A549 (cell line): ENCODE data around the gene C1QTNF7. TPM values are rescaled to one million over a fixed set of nuclear protein-coding genes. Genes with fewer than 3 reads are reported as not detected.

Source experiments
- ATAC-seq, 2 experiments: fragments of 200-7000 bp in 1 of 2; fragments of >200 bp in 1 of 2; cut with Nextera tagmentation in 1 of 2; cut with Tn5 transposase in 1 of 2; 3 replicates each; pipeline versions ENCODE4 v1.8.0 to v1.9.1; 2018 to 2020; ENCODE audit warnings: mild to moderate bottlenecking in 1 of 2, moderate library complexity in 1 of 2
- CTCF ChIA-PET: fragments of 300-600 bp; sonication (Branson Sonifier 250); formaldehyde crosslinking; extraction: SDS; loops from one replicate; lab custom pipeline; 2021; ENCODE audit warnings: antibody characterized with exemption, inconsistent platforms; lab: Yijun Ruan, JAX
- POLR2A ChIA-PET: fragments of 350-600 bp; formaldehyde crosslinking; extraction: SDS; loops from one replicate; lab custom pipeline; 2021; ENCODE audit warnings: antibody characterized with exemption, inconsistent platforms; lab: Yijun Ruan, JAX
- DNase-seq, 2 experiments: peaks; one replicate each; pipeline versions ENCODE4 v3.0.0 to v3.0.0-alpha.2; 2011 to 2016; ENCODE audit warnings: low read depth in 1 of 2, low spot score in 1 of 2
- FAIRE-seq: peaks from 2 replicates; lab custom pipeline; 2011; peaks lifted over from hg19 to GRCh38; lab: Jason Lieb, UNC
- H3K27ac ChIP-seq, 2 experiments: fragments of >200 bp; sonication (Bioruptor Twin); formaldehyde crosslinking; 3 replicates each; pipeline ENCODE4 v1.5.1; 2016 to 2017
- H3K4me1 ChIP-seq: fragments of >200 bp; sonication (Bioruptor Twin); formaldehyde crosslinking; 3 replicates; pipeline ENCODE4 v1.6.1; 2016
- H3K4me2 ChIP-seq: fragments of >200 bp; sonication (Bioruptor Twin); formaldehyde crosslinking; 3 replicates; pipeline ENCODE4 v1.6.1; 2016
- H3K4me3 ChIP-seq: fragments of >200 bp; sonication (Bioruptor Twin); formaldehyde crosslinking; 3 replicates; pipeline ENCODE4 v1.5.1; 2016
- H3K9me3 ChIP-seq: fragments of >200 bp; sonication (Bioruptor Twin); formaldehyde crosslinking; 3 replicates; pipeline ENCODE4 v1.6.1; 2016
- ATOH8 ChIP-seq: fragments of 250-450 bp; sonication (Bioruptor Pico); IDR thresholded peaks from 2 replicates; pipeline ENCODE4 v1.5.0; 2020; ENCODE audit warnings: low read depth, mild to moderate bottlenecking, moderate library complexity
- BCL3 ChIP-seq: fragments of >200 bp; sonication (Bioruptor Twin); formaldehyde crosslinking; IDR thresholded peaks from 3 replicates; pipeline ENCODE4 v1.6.1; 2016
- BHLHE40 ChIP-seq: IDR thresholded peaks from 2 replicates; pipeline ENCODE4 v1.6.1; 2012; ENCODE audit warnings: low read depth, low read length, inconsistent platforms
- CBX2 ChIP-seq: fragments of 200-600 bp; sonication (generic); IDR thresholded peaks from 2 replicates; pipeline ENCODE4 v1.6.1; 2016; ENCODE audit warnings: low read depth, mild to moderate bottlenecking, borderline replicate concordance
- CBX8 ChIP-seq: fragments of 200-600 bp; sonication (generic); IDR thresholded peaks from 2 replicates; pipeline ENCODE4 v1.6.1; 2016
- CEBPB ChIP-seq, 2 experiments: fragments of >200 bp in 1 of 2; sonication (Bioruptor Twin) in 1 of 2; formaldehyde crosslinking in 1 of 2; IDR thresholded peaks; 2 replicates each; pipeline ENCODE4 v1.6.1; 2012 to 2016
- E2F6 ChIP-seq: IDR thresholded peaks from 2 replicates; pipeline ENCODE4 v1.6.1; 2012; ENCODE audit warnings: low read depth, borderline replicate concordance
- FOSL2 ChIP-seq, 2 experiments: fragments of 450-650 bp in 1 of 2; fragments of >200 bp in 1 of 2; sonication (Bioruptor Twin) in 1 of 2; formaldehyde crosslinking; IDR thresholded peaks; 2 replicates each; pipeline versions ENCODE4 v1.5.0 to v1.6.1; 2016 to 2020; ENCODE audit warnings: mild to moderate bottlenecking in 1 of 2, moderate library complexity in 1 of 2
- FOXS1 ChIP-seq: fragments of 250-450 bp; sonication (Bioruptor Pico); IDR thresholded peaks from 2 replicates; pipeline ENCODE4 v1.5.0; 2020; ENCODE audit warnings: mild to moderate bottlenecking, moderate library complexity
- HEYL ChIP-seq: fragments of 250-450 bp; sonication (Bioruptor Pico); IDR thresholded peaks from 2 replicates; pipeline ENCODE4 v1.8.0; 2021; ENCODE audit warnings: mild to moderate bottlenecking, moderate library complexity
- HOXA7 ChIP-seq: fragments of 250-450 bp; sonication (Bioruptor Pico); IDR thresholded peaks from 2 replicates; pipeline ENCODE4 v1.5.0; 2020; ENCODE audit warnings: mild to moderate bottlenecking, moderate library complexity
- MAFK ChIP-seq: fragments of 450-650 bp; IDR thresholded peaks from 2 replicates; pipeline ENCODE4 v1.6.1; 2014; ENCODE audit not compliant: partially characterized antibody
- NFE2L2 ChIP-seq: fragments of 150-350 bp; conservative IDR thresholded peaks from 2 replicates; pipeline ENCODE4 v1.6.1; 2014; ENCODE audit warnings: low read length
- NPAS2 ChIP-seq: fragments of 250-450 bp; sonication (Bioruptor Pico); IDR thresholded peaks from 2 replicates; pipeline ENCODE4 v1.8.0; 2022; ENCODE audit warnings: mild to moderate bottlenecking, moderate library complexity, borderline replicate concordance
- NR3C1 ChIP-seq: fragments of >200 bp; sonication (Bioruptor Twin); formaldehyde crosslinking; IDR thresholded peaks from 3 replicates; pipeline ENCODE4 v1.6.1; 2017
- PHF8 ChIP-seq: fragments of 200-600 bp; sonication (generic); IDR thresholded peaks from 2 replicates; pipeline ENCODE4 v1.6.1; 2016; ENCODE audit warnings: low read depth, mild to moderate bottlenecking, antibody characterized with exemption, moderate library complexity, borderline replicate concordance
- SMC3 ChIP-seq: fragments of >200 bp; sonication (Bioruptor Twin); formaldehyde crosslinking; IDR thresholded peaks from 3 replicates; pipeline ENCODE4 v1.6.1; 2018; ENCODE audit warnings: inconsistent platforms
- SREBF2 ChIP-seq: fragments of 450-650 bp; IDR thresholded peaks from 2 replicates; pipeline ENCODE4 v1.6.1; 2014; ENCODE audit warnings: mild to moderate bottlenecking, moderate library complexity
- USF2 ChIP-seq: fragments of 450-650 bp; IDR thresholded peaks from 2 replicates; pipeline ENCODE4 v1.6.1; 2014; ENCODE audit warnings: antibody characterized with exemption
- ZFP36 ChIP-seq: fragments of 450-650 bp; IDR thresholded peaks from 2 replicates; pipeline ENCODE4 v1.6.1; 2014; ENCODE audit warnings: borderline replicate concordance; ENCODE audit not compliant: partially characterized antibody
- WGBS: methylation state at CpG from one replicate; pipeline ENCODE4 v1.1.6; 2017; ENCODE audit errors: missing lambda C conversion rate; 5-methylcytosine and 5-hydroxymethylcytosine counted together
- polyA plus RNA-seq, 4 experiments: library from polyadenylated mRNA; depleted of rRNA in 3 of 4; stranded (reverse); fragments of >200 nt; fragmentation: RNase III in 1 of 4; extraction: RNeasy Plus Mini Kit Qiagen cat#74134 plus additional on column Dnase treatment in 1 of 4; gene quantifications; 2 replicates in 3 of 4; 3 replicates in 1 of 4; pipeline ENCODE4 v1.2.3, GENCODE V29; 2011 to 2017
- TF ChIP-seq, protein P1 (sequence below): fragments of >200 bp; sonication (Bioruptor Twin); formaldehyde crosslinking; IDR thresholded peaks from 3 replicates; pipeline ENCODE4 v1.5.1; 2016
- TF ChIP-seq, protein P2 (sequence below): fragments of >200 bp; sonication (Bioruptor Twin); formaldehyde crosslinking; IDR thresholded peaks from 2 replicates; pipeline ENCODE4 v1.6.1; 2016

C1QTNF7 gene
- polyA plus RNA-seq, 2 of the 4 experiments (the other 2 are of a cell fraction): not detected

DNA sequence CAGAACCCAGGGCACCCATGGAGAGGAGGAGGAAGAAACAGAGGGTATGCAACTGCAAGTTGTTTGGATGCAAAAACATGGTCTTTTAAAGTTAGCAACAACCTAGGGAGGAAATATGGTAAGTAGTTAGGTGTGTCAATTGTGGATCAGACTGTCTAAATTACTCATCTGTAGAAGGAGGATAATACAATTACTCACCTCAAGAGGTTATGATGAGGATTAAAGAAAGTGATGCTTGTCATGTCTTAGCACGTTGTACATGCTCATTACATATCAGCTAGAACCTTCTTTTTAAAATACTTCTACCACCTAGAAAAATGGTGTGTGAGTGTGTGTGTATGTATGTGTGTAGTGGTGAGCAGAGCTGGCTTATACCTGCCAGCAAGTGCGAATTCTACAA is 2.3 kb upstream of the C1QTNF7 start:
- ChIA-PET CTCF (interaction anchor here (0.6 to 1.0 kb wide), 2 partner anchors 9 to 108 kb away, joined by 3 read pairs; no protein-coding TSS in a partner anchor), POLR2A (no interaction called here)
- H3K4me3 ChIP-seq: no peak overlapping the region
- no peak for ATAC-seq
- no peak for DNase-seq
- no peak overlapping the region for H3K4me2 ChIP-seq
- no peak for TF ChIP-seq SREBF2
- no peak for TF ChIP-seq NPAS2
- TF ChIP-seq BCL3: no peak
- no peak for TF ChIP-seq HOXA7 (CRISPR knock-in tag)
- TF ChIP-seq E2F6: no peak
- no peak for TF ChIP-seq BHLHE40
- no peak for TF ChIP-seq FOXS1
- no peak for TF ChIP-seq FOSL2 (IDR thresholded peaks at IDR 0.05)
- TF ChIP-seq FOSL2 (CRISPR knock-in tag; IDR thresholded peaks at IDR 0.05): no peak
- no peak for TF ChIP-seq ATOH8 (CRISPR knock-in tag)
- no peak for TF ChIP-seq ZFP36
- TF ChIP-seq, protein P1, sequence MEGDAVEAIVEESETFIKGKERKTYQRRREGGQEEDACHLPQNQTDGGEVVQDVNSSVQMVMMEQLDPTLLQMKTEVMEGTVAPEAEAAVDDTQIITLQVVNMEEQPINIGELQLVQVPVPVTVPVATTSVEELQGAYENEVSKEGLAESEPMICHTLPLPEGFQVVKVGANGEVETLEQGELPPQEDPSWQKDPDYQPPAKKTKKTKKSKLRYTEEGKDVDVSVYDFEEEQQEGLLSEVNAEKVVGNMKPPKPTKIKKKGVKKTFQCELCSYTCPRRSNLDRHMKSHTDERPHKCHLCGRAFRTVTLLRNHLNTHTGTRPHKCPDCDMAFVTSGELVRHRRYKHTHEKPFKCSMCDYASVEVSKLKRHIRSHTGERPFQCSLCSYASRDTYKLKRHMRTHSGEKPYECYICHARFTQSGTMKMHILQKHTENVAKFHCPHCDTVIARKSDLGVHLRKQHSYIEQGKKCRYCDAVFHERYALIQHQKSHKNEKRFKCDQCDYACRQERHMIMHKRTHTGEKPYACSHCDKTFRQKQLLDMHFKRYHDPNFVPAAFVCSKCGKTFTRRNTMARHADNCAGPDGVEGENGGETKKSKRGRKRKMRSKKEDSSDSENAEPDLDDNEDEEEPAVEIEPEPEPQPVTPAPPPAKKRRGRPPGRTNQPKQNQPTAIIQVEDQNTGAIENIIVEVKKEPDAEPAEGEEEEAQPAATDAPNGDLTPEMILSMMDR: no peak
- TF ChIP-seq HEYL: no peak
- TF ChIP-seq CBX8: no peak
- TF ChIP-seq PHF8: no peak
- FAIRE-seq: no peak
- H3K9me3 ChIP-seq: no peaks in the 10 kb centered on the region
- H3K4me1 ChIP-seq: no peaks in the 10 kb centered on the region
- no peak overlapping the region for H3K27ac ChIP-seq
- WGBS: 40% methylated on average over 2 of the region's 2 CpGs

GRCh38 chr4:15427161-15427560 is 672 bp upstream of the C1QTNF7 start:
- ATAC-seq (no peak), FAIRE-seq (no peak), DNase-seq (no peak)
- CTCF ChIA-PET: no interaction called here
- Histone ChIP-seq H3K4me3 (no peak overlapping the region), H3K9me3 (no peaks in the 10 kb centered on the region), H3K27ac (no peak overlapping the region), H3K4me2 (no peak overlapping the region), H3K4me1 (no peaks in the 10 kb centered on the region)
- 39% methylated on average over 2 of the region's 2 CpGs for WGBS
- POLR2A ChIA-PET: no interaction called here
- no peak for TF ChIP-seq SMC3
- TF ChIP-seq NR3C1: no peak
- TF ChIP-seq NFE2L2: no peak
- no peak for TF ChIP-seq BCL3
- no peak for TF ChIP-seq MAFK
- no peak for TF ChIP-seq USF2
- TF ChIP-seq, protein P2, sequence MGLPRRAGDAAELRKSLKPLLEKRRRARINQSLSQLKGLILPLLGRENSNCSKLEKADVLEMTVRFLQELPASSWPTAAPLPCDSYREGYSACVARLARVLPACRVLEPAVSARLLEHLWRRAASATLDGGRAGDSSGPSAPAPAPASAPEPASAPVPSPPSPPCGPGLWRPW: no peak
- no peak for TF ChIP-seq CBX2
- TF ChIP-seq ZFP36: no peak
- no peak for TF ChIP-seq CEBPB (IDR thresholded peaks at IDR 0.05)
- no peak for TF ChIP-seq FOSL2 (IDR thresholded peaks at IDR 0.05)
- TF ChIP-seq FOSL2 (CRISPR knock-in tag; IDR thresholded peaks at IDR 0.05): no peak
